GM12878 (cell line): ENCODE data around the gene WDR17. TPM values are rescaled to one million over a fixed set of nuclear protein-coding genes. Genes with fewer than 3 reads are reported as not detected.

ENCODE experiments used
- CHD2 ChIP-seq: IDR thresholded peaks from 2 replicates; pipeline ENCODE4 v1.6.1; 2011; ENCODE audit warnings: low read depth, low read length, improper control_type of control experiment, borderline replicate concordance
- DPF2 ChIP-seq: fragments of 450-650 bp; IDR thresholded peaks from 2 replicates; pipeline ENCODE4 v1.6.1; 2017; ENCODE audit warnings: mild to moderate bottlenecking
- ESRRA ChIP-seq: IDR thresholded peaks from 2 replicates; pipeline ENCODE4 v1.6.1; 2012; ENCODE audit warnings: mild to moderate bottlenecking, low read length, improper control_type of control experiment
- FOS ChIP-seq: IDR thresholded peaks from 3 replicates; pipeline ENCODE4 v1.6.1; 2011; ENCODE audit warnings: borderline replicate concordance; ENCODE audit not compliant: insufficient read length; ENCODE audit errors: extremely low read depth
- HDAC2 ChIP-seq: fragments of 200-600 bp; sonication (generic); IDR thresholded peaks from 2 replicates; pipeline ENCODE4 v1.6.1; 2017
- PAX8 ChIP-seq: fragments of 450-650 bp; IDR thresholded peaks from 2 replicates; pipeline ENCODE4 v1.6.1; 2017; ENCODE audit warnings: mild to moderate bottlenecking, moderate library complexity
- PRDM15 ChIP-seq: fragments of 450-650 bp; formaldehyde crosslinking; IDR thresholded peaks from 2 replicates; pipeline ENCODE4 v1.4.0; 2020; ENCODE audit warnings: mild to moderate bottlenecking, moderate library complexity
- SMAD1 ChIP-seq: fragments of 450-650 bp; IDR thresholded peaks from 2 replicates; pipeline ENCODE4 v1.6.1; 2018; ENCODE audit warnings: mild to moderate bottlenecking, low read depth; ENCODE audit not compliant: partially characterized antibody
- STAT1 ChIP-seq: fragments of 450-650 bp; conservative IDR thresholded peaks from 2 replicates; pipeline ENCODE4 v1.6.1; 2014; ENCODE audit warnings: antibody characterized with exemption, mild to moderate bottlenecking
- TCF3 ChIP-seq: IDR thresholded peaks from 2 replicates; pipeline ENCODE4 v1.6.1; 2012; ENCODE audit warnings: low read depth, mild to moderate bottlenecking, low read length, borderline replicate concordance; ENCODE audit not compliant: insufficient read depth
- ZNF24 ChIP-seq: fragments of 450-650 bp; IDR thresholded peaks from 2 replicates; pipeline ENCODE4 v1.6.1; 2017; ENCODE audit warnings: antibody characterized with exemption, mild to moderate bottlenecking
- ZZZ3 ChIP-seq: IDR thresholded peaks from 2 replicates; pipeline ENCODE4 v1.6.1; 2011; ENCODE audit warnings: low read depth; ENCODE audit not compliant: control insufficient read depth, insufficient read length
- polyA plus RNA-seq, 11 experiments: library from polyadenylated mRNA; depleted of rRNA in 4 of 11; unstranded in 6 of 11; stranded (reverse) in 5 of 11; fragments of >200 nt; fragmentation: Nextera tagmentation in 4 of 11; fragmentation: Illumina TruSeq in 1 of 11; extraction: Ambion mirVana in 4 of 11; extraction: Trizol in 1 of 11; gene quantifications; 1 replicate in 1 of 11; 2 replicates in 10 of 11; pipeline versions ENCODE4 v1.2.1 to v1.2.3, GENCODE V29; 2011 to 2016; ENCODE audit warnings: inconsistent platforms in 2 of 11, missing spikeins in 2 of 11, low read depth in 1 of 11
- total RNA-seq, 4 experiments: library from RNA; depleted of rRNA in 3 of 4; stranded (reverse); fragments of >200 nt in 3 of 4; fragmentation: Illumina TruSeq in 1 of 4; extraction: Trizol in 1 of 4; gene quantifications; 2 replicates each; pipeline versions ENCODE4 v1.2.1 to v1.2.3, GENCODE V29; 2013 to 2021
- TF ChIP-seq, protein P1 (sequence below): fragments of 450-650 bp; formaldehyde crosslinking; IDR thresholded peaks from 2 replicates; pipeline ENCODE4 v1.4.0; 2022; ENCODE audit warnings: mild to moderate bottlenecking, moderate library complexity
- TF ChIP-seq, protein P2 (sequence below): fragments of 150-350 bp; IDR thresholded peaks from 2 replicates; pipeline ENCODE4 v1.6.1; 2016; ENCODE audit warnings: low read depth, low read length
- TF ChIP-seq, protein P3 (sequence below): IDR thresholded peaks from 2 replicates; pipeline ENCODE4 v1.6.1; 2012; ENCODE audit warnings: mild to moderate bottlenecking, low read depth, low read length

The WDR17 gene
- total and polyA plus RNA-seq, 10 of the 15 experiments (the other 5 are each of a cell fraction or from before 2014, with no cell fraction given) = 0.43 to 3.8 (median 2.8) TPM

DNA sequence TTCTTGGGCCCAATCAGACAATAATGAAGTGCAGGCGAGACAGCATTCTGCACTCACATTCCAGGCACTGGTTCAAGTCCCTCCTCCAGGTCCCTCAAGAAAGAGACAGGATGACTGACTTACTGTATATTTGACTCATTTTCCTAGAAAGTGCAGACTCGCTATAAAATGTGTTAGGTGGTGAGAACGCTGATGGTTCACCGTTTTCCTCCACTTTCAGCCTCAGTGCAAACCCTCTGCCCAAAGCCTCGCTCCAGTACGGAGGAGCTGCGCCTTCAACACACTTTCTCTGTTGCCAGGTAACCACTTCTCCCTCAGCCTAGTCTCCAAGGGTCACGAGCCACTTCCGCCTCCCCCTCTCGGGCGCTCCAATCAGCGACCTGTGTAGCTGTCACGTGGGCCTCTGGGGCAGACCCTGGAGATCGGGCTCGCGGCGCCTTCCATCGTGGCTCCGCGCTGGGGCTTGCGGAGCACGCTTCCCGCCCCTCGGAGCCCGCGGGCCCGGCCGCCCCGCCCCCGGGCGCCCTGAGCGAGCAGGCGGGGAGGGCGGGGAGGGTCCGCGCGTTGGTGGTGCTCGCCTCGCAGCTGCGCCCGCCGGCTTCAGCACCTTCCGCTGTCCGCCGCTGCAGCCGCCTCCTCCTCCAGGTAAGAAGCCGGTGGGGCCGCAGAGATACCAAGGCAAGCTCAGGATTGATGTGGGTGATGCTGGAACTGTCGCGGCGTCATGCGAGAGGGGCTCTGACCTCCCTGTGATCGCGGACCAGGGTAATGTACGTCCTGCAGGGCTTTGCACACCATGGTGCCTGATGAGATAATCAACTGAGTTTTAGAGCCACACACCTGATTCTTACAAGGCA lies at the start of gene WDR17 (continued):
- TF ChIP-seq, protein P1, sequence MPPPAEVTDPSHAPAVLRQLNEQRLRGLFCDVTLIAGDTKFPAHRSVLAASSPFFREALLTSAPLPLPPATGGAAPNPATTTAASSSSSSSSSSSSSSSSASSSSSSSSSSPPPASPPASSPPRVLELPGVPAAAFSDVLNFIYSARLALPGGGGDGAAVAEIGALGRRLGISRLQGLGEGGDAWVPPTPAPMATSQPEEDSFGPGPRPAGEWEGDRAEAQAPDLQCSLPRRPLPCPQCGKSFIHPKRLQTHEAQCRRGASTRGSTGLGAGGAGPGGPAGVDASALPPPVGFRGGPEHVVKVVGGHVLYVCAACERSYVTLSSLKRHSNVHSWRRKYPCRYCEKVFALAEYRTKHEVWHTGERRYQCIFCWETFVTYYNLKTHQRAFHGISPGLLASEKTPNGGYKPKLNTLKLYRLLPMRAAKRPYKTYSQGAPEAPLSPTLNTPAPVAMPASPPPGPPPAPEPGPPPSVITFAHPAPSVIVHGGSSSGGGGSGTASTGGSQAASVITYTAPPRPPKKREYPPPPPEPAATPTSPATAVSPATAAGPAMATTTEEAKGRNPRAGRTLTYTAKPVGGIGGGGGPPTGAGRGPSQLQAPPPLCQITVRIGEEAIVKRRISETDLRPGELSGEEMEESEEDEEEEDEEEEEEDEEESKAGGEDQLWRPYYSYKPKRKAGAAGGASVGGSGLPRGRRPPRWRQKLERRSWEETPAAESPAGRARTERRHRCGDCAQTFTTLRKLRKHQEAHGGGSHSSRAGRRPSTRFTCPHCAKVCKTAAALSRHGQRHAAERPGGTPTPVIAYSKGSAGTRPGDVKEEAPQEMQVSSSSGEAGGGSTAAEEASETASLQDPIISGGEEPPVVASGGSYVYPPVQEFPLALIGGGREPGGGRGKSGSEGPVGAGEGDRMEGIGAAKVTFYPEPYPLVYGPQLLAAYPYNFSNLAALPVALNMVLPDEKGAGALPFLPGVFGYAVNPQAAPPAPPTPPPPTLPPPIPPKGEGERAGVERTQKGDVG (CRISPR knock-in tag) = no peak
- TF ChIP-seq PRDM15 (CRISPR knock-in tag) (no peak), STAT1 (no peak), ZNF24 (no peak), HDAC2 (no peak), ZZZ3 (no peak), SMAD1 (no peak), TCF3 (no peak), PAX8 (no peak), ESRRA (no peak), DPF2 (0 out of 2 replicates have a peak, but pooled peaks have one; percentile 27), FOS (no peak), CHD2 (0 out of 2 replicates have a peak, but pooled peaks have one; percentile 28)
- TF ChIP-seq, protein P2, sequence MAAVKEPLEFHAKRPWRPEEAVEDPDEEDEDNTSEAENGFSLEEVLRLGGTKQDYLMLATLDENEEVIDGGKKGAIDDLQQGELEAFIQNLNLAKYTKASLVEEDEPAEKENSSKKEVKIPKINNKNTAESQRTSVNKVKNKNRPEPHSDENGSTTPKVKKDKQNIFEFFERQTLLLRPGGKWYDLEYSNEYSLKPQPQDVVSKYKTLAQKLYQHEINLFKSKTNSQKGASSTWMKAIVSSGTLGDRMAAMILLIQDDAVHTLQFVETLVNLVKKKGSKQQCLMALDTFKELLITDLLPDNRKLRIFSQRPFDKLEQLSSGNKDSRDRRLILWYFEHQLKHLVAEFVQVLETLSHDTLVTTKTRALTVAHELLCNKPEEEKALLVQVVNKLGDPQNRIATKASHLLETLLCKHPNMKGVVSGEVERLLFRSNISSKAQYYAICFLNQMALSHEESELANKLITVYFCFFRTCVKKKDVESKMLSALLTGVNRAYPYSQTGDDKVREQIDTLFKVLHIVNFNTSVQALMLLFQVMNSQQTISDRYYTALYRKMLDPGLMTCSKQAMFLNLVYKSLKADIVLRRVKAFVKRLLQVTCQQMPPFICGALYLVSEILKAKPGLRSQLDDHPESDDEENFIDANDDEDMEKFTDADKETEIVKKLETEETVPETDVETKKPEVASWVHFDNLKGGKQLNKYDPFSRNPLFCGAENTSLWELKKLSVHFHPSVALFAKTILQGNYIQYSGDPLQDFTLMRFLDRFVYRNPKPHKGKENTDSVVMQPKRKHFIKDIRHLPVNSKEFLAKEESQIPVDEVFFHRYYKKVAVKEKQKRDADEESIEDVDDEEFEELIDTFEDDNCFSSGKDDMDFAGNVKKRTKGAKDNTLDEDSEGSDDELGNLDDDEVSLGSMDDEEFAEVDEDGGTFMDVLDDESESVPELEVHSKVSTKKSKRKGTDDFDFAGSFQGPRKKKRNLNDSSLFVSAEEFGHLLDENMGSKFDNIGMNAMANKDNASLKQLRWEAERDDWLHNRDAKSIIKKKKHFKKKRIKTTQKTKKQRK = no peak
- TF ChIP-seq, protein P3, sequence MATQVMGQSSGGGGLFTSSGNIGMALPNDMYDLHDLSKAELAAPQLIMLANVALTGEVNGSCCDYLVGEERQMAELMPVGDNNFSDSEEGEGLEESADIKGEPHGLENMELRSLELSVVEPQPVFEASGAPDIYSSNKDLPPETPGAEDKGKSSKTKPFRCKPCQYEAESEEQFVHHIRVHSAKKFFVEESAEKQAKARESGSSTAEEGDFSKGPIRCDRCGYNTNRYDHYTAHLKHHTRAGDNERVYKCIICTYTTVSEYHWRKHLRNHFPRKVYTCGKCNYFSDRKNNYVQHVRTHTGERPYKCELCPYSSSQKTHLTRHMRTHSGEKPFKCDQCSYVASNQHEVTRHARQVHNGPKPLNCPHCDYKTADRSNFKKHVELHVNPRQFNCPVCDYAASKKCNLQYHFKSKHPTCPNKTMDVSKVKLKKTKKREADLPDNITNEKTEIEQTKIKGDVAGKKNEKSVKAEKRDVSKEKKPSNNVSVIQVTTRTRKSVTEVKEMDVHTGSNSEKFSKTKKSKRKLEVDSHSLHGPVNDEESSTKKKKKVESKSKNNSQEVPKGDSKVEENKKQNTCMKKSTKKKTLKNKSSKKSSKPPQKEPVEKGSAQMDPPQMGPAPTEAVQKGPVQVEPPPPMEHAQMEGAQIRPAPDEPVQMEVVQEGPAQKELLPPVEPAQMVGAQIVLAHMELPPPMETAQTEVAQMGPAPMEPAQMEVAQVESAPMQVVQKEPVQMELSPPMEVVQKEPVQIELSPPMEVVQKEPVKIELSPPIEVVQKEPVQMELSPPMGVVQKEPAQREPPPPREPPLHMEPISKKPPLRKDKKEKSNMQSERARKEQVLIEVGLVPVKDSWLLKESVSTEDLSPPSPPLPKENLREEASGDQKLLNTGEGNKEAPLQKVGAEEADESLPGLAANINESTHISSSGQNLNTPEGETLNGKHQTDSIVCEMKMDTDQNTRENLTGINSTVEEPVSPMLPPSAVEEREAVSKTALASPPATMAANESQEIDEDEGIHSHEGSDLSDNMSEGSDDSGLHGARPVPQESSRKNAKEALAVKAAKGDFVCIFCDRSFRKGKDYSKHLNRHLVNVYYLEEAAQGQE = peak; percentile 76
